ENCODE data around the gene ITPR3.
A peak's percentile ranks its signal among the peaks of the same experiment; 100 is the strongest.

ITPR3 gene

GRCh38 chr6:33670086-33670660, 49.1 kb downstream of the ITPR3 start:
- DNase-seq (ENCODE audit: low spot score): no peak

DNA sequence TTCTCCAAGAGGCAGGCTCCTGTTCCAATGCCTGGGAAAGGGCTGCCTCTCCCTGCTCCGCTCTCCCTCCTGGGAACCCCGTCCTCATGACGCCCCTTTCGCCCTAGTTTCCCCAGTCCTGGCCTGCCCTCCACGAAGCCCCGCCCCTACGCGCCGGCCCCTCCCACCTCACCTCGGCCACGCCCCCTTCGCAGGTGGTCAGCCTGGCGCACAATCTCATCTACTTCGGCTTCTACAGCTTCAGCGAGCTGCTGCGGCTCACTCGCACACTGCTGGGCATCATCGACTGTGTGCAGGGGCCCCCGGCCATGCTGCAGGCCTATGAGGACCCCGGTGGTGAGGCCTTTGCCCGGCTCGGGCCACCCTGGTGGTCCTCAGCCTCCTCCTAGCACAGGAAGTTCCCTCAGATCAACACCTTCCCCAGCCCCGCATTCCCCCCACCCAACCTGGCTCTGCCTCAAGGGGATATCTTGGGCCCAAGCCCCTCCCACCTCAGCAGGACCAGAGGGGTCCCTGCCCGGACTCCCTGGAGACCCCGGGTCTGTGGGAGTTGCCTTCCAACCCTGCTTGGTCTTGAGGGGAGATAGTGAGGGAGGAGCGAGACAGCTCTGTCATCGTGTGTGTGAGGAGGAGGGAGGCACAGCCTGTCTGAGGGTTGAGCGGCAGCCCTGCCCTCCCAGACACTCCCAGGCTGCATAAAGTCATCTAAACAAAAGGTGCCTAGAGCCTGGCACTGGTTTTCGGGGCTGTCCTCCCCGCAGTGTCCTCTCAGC, 50.0 kb downstream of the ITPR3 start:
- DNase-seq (ENCODE audit: low spot score): peak; percentile 93

GRCh38 chr6:33671744-33672072, 50.6 kb downstream of the ITPR3 start:
- DNase-seq (ENCODE audit: low spot score): no peak

GRCh38 chr6:33672808-33673207, 51.7 kb downstream of the ITPR3 start:
- DNase-seq (ENCODE audit: low spot score): peak; percentile 76

GRCh38 chr6:33673851-33674250, 52.7 kb downstream of the ITPR3 start:
- no peak for DNase-seq (ENCODE audit: low spot score)

DNA sequence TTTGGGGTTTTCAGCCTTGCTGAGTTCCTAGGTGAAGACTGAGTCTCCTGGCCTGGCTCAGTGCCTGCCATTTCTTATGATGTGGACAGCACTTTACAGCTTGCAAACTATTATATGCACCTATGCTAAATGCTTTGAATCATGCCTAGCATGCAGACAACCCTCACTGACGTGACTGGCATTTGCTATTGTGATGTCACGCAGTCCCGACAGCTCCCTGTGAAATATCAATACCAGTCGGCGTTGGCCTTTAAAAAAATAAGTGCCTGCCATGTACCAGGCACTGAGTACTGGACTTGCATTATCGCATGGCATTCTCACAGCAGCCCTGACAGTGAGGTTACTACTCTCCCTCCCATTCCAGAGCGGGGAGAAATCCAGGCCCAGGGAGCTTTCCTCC, 54.8 kb downstream of the ITPR3 start:
- DNase-seq (ENCODE audit: low spot score): no peak

DNA sequence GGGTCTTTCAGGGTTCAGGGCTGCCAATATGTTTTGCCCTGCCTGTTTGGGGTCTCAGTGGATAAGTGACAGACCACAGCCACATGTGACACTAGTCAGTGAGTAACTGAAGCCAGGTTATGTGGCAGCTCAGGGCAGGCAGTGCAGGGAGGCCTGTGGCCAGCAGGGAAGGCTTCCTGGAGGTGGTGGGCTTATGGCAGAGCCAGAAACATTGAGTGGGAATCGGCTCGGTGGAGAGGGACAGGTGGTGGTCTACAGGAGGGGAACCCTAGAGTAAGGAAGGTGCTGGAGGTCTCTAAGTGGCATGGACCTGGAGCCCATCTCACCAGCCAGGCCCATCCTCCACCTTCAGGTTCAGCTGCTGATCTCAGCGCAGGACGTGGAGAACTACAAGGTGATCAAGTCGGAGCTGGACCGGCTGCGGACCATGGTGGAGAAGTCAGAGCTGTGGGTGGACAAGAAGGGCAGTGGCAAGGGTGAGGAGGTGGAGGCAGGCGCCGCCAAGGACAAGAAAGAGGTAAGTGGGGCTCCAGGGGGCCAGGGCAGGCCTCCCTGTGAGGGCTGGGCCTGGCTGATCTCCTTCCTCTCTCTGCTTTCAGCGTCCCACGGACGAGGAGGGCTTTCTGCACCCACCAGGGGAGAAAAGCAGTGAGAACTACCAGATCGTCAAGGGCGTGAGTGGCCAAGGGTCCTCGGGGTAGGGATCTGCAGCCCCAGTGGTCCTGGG, 55.5 kb downstream of the ITPR3 start:
- no peak for DNase-seq (ENCODE audit: low spot score)

DNA sequence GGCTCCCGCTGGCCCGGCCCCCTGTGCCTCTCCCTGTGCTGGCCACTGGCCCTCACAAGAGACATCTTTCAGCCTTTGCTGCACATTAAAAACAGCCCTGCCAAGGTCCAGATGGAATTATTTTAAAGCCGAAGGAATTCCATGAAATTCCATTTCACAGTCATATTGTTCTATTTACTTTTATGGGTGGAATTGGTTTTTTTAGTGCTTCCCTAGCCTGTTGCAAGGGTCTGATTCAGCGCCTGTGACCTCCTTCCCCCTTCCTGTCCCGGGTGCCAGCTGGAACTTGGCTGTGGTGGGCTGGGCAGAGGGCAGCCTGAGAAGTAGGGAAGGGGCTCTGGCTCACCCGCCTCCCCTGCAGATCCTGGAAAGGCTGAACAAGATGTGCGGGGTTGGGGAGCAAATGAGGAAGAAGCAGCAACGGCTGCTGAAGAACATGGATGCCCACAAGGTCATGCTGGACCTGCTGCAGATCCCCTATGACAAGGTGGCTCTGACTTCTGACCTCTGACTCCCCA, 56.1 kb downstream of the ITPR3 start:
- no peak for DNase-seq (ENCODE audit: low spot score)

DNA sequence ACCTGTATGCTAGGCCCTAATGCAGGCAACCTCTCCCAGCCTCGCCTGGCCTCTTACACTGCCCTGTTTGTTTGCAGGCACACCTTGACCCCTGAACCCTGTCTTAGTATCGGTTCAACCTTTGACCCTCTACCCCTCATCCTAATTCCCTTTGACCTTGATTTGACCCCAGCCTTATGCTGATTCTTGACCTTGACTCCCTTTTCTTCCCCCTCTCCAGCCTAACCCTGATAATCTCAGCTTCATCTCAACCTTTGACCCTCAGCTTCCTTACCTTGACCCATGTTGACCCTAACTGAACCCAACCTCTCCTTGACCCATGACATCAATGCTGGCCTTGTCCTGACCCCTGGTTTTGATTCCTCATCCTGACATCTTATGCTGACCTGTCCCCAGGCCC, 56.6 kb downstream of the ITPR3 start:
- no peak for DNase-seq (ENCODE audit: low spot score)

DNA sequence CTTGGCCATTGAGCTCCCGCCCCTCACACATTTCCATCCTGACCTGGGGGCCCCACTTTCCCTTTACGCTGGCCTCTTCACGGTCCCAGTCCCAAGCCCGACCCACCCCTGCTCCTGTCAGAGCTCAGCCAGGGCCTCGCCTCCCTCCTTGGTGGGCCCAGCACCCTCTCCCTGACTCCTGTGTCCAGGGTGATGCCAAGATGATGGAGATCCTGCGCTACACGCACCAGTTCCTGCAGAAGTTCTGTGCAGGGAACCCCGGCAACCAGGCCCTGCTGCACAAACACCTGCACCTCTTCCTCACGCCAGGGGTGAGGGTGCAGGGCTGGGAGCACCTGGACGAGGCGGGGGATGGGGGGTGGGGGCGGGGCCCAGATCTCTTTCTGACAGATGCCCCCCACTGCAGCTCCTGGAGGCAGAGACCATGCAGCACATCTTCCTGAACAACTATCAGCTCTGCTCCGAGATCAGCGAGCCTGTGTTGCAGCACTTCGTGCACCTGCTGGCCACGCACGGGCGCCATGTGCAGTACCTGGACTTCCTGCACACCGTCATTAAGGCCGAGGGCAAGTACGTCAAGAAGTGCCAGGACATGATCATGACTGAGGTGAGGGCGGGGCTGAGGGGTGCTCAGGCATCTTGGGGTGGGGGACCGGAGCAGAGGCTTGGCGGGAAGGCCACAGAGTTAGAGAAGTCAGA, 57.3 kb downstream of the ITPR3 start:
- DNase-seq (ENCODE audit: low spot score): no peak

- no peak for DNase-seq (ENCODE audit: low spot score)
These were observed 57.9 kb downstream of the ITPR3 start for GRCh38 chr6:33678932-33679490.

GRCh38 chr6:33679761-33680160, 58.6 kb downstream of the ITPR3 start:
- no peak for DNase-seq (ENCODE audit: low spot score)

- DNase-seq (ENCODE audit: low spot score): no peak
These were observed 61.2 kb downstream of the ITPR3 start for GRCh38 chr6:33682341-33682740.

- no peak for DNase-seq (ENCODE audit: low spot score)
These were observed 62.0 kb downstream of the ITPR3 start for GRCh38 chr6:33683051-33683571.

DNA sequence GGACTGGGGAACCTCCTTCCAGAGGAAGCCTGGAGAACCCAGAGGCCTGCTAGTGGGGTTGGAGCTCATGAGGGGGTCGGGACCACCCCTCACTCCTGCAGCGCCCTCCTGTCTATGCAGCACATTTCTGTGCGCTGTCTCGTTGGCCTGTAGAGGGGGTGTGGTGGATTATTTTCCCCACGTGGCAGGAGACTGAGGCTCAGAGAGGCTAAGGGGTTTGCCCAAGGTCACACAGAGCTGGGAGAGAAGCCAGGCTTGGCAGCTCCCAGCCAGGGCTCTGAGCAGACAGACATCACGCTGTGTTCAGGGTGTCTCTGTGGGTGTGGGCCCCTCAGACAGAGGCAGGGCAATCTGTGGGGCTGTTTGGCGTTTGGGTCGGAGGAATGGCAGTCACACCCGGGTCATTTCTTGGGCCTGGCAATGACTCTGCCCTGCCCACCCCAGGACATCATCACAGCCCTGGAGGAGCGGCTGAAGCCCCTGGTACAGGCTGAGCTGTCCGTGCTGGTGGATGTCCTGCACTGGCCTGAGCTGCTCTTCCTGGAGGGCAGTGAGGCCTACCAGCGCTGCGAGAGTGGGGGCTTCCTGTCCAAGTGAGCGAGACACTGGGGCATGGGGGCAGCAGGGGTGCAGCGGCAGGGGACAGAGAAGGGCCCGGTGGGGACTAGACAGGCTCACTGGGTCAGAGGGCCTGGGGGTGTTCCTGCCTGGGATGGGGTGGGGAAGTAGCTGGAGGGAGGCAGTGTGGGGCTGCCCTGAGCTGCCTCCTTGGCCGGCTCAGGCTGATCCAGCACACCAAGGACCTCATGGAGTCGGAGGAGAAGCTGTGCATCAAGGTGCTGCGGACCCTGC, 62.7 kb downstream of the ITPR3 start:
- DNase-seq (ENCODE audit: low spot score): no peak

DNA sequence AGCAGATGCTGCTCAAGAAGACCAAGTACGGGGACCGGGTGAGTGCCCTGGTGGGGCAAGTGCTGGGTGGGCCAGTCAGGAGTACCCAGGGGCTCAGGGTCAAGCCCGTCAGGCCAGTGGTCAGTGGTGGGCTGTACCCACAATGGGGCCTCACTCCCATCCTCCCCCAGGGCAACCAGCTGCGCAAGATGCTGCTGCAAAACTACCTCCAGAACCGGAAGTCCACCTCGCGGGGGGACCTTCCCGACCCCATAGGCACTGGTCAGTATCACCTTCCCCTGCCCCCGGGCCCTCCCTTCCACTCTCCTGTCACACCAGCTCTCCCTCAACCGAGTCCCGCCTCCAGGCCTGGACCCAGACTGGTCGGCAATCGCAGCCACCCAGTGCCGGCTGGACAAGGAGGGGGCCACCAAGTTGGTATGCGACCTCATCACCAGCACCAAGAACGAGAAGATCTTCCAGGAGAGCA, 63.3 kb downstream of the ITPR3 start:
- no peak for DNase-seq (ENCODE audit: low spot score)

GRCh38 chr6:33684983-33685382, 63.9 kb downstream of the ITPR3 start:
- no peak for DNase-seq (ENCODE audit: low spot score)

- no peak for DNase-seq (ENCODE audit: low spot score)
These were observed 64.5 kb downstream of the ITPR3 start for GRCh38 chr6:33685411-33686224.

DNA sequence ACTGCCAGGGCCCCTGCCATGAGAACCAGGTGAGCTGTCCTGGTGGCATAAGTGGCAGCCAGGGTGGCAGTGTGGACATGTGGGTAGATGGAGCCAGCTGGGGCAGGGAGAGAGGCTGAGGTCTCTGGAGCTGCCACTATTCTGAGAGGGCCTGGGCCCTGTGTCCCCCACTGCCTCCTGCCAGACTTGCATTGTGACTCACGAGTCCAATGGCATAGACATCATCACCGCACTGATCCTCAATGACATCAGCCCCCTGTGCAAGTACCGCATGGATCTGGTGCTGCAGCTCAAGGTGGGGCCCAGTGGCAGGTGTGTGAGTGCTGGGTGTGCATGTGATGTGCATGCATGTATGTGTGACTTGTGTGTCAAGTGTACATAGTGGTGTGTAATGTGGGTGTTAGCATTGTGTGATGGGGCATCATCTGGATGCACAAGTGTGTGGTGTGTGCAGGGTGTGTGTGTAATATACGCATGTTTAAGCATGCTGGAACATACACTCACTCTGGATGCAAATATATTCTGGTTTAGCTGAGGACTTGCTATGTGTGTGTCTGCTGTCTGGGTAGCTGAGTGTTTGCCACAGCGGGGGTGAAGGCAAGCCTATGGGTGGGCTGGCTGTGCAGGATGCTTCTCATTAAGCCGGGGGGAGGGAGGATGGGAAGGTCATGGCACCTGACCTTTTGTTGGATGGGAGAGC, 65.3 kb downstream of the ITPR3 start:
- DNase-seq (ENCODE audit: low spot score): no peak

All from iPS-NIHi11 (cell line).